Ishikawa (cell line): Measurements from ENCODE around the gene FGF12.

ENCODE experiments used
- CEBPB ChIP-seq: IDR thresholded peaks from 2 replicates; pipeline ENCODE4 v1.6.1; 2012
- CREB1 ChIP-seq: IDR thresholded peaks from 2 replicates; pipeline ENCODE4 v1.6.1; 2012; ENCODE audit warnings: low read depth
- EGR1 ChIP-seq: IDR thresholded peaks from 2 replicates; pipeline ENCODE4 v1.6.1; 2012
- EP300 ChIP-seq: IDR thresholded peaks from 2 replicates; pipeline ENCODE4 v1.6.1; 2012; ENCODE audit warnings: borderline replicate concordance
- FOXM1 ChIP-seq: IDR thresholded peaks from 2 replicates; pipeline ENCODE4 v1.6.1; 2012; ENCODE audit warnings: low read depth, borderline replicate concordance
- NFIC ChIP-seq: IDR thresholded peaks from 2 replicates; pipeline ENCODE4 v1.6.1; 2012
- RAD21 ChIP-seq: IDR thresholded peaks from 2 replicates; pipeline ENCODE4 v1.6.1; 2012; ENCODE audit warnings: low read depth
- TAF1 ChIP-seq: IDR thresholded peaks from 2 replicates; pipeline ENCODE4 v1.6.1; 2012; ENCODE audit warnings: low read depth, mild to moderate bottlenecking
- TCF12 ChIP-seq: IDR thresholded peaks from 2 replicates; pipeline ENCODE4 v1.6.1; 2012; ENCODE audit warnings: low read depth
- TEAD4 ChIP-seq: IDR thresholded peaks from 2 replicates; pipeline ENCODE4 v1.6.1; 2012
- YY1 ChIP-seq: IDR thresholded peaks from 2 replicates; pipeline ENCODE4 v1.6.1; 2012; ENCODE audit warnings: low read depth
- ZBTB7A ChIP-seq: IDR thresholded peaks from 2 replicates; pipeline ENCODE4 v1.6.1; 2012; ENCODE audit warnings: low read depth
- TF ChIP-seq, protein P1 (sequence below): IDR thresholded peaks from 2 replicates; pipeline ENCODE4 v1.6.1; 2012
- TF ChIP-seq, protein P2 (sequence below): IDR thresholded peaks from 2 replicates; pipeline ENCODE4 v1.6.1; 2012
- TF ChIP-seq, protein P3 (sequence below): IDR thresholded peaks from 2 replicates; pipeline ENCODE4 v1.6.1; 2012; ENCODE audit warnings: low read depth, mild to moderate bottlenecking

Gene FGF12

DNA sequence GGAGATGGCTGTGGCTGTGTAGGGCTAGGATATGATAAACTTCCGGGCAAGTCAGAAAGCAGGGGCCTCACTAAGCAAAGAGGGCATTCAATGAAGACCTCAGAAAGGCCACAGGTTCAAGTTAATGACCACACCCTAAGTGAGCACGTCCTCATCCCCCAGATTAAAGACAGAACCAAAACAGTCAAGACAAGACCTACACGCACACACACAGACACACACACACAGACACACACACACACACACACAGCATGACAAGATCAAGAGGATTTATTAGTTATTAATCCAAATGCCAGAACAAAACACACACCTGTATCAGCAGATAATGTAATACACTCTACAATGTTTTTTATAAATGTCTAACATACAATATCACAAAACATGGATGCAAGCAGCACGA lies 546.2 kb downstream of the FGF12 start:
- TF ChIP-seq TCF12, result no peak
- TF ChIP-seq ZBTB7A, result no peak
- no peak for TF ChIP-seq EP300
- TF ChIP-seq RAD21, result no peak
- no peak for TF ChIP-seq TEAD4
- TF ChIP-seq, protein P1, sequence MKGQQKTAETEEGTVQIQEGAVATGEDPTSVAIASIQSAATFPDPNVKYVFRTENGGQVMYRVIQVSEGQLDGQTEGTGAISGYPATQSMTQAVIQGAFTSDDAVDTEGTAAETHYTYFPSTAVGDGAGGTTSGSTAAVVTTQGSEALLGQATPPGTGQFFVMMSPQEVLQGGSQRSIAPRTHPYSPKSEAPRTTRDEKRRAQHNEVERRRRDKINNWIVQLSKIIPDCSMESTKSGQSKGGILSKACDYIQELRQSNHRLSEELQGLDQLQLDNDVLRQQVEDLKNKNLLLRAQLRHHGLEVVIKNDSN, result no peak
- TF ChIP-seq EGR1, result no peak
- no peak for TF ChIP-seq TAF1
- TF ChIP-seq CREB1, result no peak
- no peak for TF ChIP-seq YY1
- no peak for TF ChIP-seq CEBPB
- no peak for TF ChIP-seq FOXM1
- TF ChIP-seq, protein P2, sequence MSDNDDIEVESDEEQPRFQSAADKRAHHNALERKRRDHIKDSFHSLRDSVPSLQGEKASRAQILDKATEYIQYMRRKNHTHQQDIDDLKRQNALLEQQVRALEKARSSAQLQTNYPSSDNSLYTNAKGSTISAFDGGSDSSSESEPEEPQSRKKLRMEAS, result no peak
- TF ChIP-seq, protein P3, sequence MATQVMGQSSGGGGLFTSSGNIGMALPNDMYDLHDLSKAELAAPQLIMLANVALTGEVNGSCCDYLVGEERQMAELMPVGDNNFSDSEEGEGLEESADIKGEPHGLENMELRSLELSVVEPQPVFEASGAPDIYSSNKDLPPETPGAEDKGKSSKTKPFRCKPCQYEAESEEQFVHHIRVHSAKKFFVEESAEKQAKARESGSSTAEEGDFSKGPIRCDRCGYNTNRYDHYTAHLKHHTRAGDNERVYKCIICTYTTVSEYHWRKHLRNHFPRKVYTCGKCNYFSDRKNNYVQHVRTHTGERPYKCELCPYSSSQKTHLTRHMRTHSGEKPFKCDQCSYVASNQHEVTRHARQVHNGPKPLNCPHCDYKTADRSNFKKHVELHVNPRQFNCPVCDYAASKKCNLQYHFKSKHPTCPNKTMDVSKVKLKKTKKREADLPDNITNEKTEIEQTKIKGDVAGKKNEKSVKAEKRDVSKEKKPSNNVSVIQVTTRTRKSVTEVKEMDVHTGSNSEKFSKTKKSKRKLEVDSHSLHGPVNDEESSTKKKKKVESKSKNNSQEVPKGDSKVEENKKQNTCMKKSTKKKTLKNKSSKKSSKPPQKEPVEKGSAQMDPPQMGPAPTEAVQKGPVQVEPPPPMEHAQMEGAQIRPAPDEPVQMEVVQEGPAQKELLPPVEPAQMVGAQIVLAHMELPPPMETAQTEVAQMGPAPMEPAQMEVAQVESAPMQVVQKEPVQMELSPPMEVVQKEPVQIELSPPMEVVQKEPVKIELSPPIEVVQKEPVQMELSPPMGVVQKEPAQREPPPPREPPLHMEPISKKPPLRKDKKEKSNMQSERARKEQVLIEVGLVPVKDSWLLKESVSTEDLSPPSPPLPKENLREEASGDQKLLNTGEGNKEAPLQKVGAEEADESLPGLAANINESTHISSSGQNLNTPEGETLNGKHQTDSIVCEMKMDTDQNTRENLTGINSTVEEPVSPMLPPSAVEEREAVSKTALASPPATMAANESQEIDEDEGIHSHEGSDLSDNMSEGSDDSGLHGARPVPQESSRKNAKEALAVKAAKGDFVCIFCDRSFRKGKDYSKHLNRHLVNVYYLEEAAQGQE, result no peak
- no peak for TF ChIP-seq NFIC

DNA sequence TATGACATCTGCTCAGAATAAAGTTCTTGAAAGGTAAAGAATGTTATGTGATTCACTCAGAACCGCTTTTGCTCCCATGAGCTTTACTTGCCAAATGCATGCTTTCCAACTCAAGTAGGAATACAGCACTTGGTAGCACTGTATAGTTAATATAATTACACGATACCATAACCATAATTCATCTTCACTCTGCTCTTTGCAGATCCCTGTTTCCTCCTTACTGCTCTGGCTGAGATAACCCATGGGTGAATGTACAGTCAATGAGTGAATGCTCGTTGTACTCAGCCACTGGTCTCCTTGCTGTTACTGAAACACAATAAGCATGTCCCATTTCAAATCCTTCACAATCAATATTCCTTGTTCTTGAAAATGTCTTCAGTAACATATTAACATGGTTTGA lies 550.0 kb downstream of the FGF12 start:
- TF ChIP-seq EP300 (no peak), EGR1 (no peak), CREB1 (no peak), RAD21 (no peak), NFIC (no peak), TCF12 (no peak), ZBTB7A (no peak), TEAD4 (no peak), FOXM1 (no peak), YY1 (no peak), TAF1 (no peak), CEBPB (no peak)
- TF ChIP-seq, protein P2, result no peak
- TF ChIP-seq, protein P3, result no peak
- TF ChIP-seq, protein P1, result no peak

DNA sequence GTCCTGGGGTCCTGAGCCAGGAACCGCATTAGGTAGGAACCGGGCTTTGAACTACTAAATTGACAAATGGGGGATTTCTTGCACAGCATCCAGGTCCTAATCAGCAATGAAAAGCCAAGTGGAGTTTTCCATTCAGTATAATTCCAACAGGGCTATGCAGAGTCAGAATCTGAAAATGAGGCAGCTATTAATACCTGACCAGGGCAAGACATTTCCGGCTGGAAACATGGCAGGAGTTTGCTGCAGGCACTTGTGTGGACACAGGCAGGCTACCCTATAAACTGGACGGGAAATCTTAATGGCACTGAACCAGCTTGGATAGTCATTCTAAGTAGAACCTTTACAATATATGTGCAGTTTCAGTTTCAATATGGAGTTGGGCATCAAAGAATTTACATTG lies 553.1 kb downstream of the FGF12 start:
- no peak for TF ChIP-seq TCF12
- TF ChIP-seq YY1, result no peak
- no peak for TF ChIP-seq TAF1
- TF ChIP-seq, protein P2, result no peak
- TF ChIP-seq EP300, result no peak

DNA sequence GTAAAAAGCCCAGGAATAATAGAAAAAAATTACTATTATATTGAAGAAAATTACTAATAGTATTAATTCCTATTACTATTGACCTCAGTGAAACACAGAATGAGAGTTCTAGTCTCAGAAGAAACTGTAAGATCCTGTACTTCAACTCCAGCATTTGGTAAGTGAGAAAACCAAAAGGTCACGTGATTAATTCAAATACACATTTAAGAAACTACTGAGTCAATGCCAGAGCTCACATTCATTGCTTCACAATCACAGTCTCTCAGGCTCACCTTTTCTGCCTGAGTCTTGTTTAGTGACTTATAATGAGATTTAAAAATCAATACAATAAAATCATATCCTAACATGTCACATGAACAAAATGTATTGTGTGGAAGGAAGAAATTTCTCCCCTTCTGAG lies 556.1 kb downstream of the FGF12 start:
- TF ChIP-seq, protein P1, result no peak
- no peak for TF ChIP-seq TCF12
- no peak for TF ChIP-seq TAF1
- TF ChIP-seq EP300, result no peak
- no peak for TF ChIP-seq FOXM1
- no peak for TF ChIP-seq CEBPB

DNA sequence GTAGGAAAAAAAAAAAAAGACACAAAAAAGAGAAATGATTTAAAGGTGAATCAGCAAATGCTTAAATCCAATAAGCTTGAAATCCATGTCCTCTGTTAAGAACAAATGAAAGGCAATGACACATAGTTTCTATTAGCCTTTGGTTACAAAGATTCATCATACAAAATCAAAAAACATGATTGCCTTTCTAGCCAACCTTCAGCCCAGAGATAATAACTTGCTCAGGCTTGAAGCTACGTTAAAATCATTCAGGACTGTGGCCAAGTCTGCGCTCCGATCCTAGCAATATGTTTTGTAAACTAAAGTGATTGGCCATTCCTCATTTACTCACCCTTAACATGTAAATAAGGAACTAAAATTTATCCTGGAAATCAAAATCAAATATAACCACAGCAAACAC lies 556.7 kb downstream of the FGF12 start:
- TF ChIP-seq ZBTB7A (no peak), EGR1 (no peak), NFIC (no peak), TEAD4 (no peak), FOXM1 (no peak), EP300 (no peak), TCF12 (no peak), YY1 (no peak), CREB1 (no peak), CEBPB (no peak), RAD21 (no peak), TAF1 (no peak)
- TF ChIP-seq, protein P2, result no peak
- TF ChIP-seq, protein P3, result no peak
- TF ChIP-seq, protein P1, result no peak
